ENCODE data around the gene DNAL1.

DNAL1 gene

GRCh38 chr14:73694083-73694482 lies 49.3 kb downstream of the DNAL1 start (continued):
- peak; percentile 89 for TF ChIP-seq ZNF433 (tag by site-specific recombination; IDR thresholded peaks at IDR 0.05; ENCODE audit: low read depth)
- no peak for TF ChIP-seq SCRT2 (tag by site-specific recombination; IDR thresholded peaks at IDR 0.05)
- peak; percentile 81 for TF ChIP-seq ZNF510 (tag by site-specific recombination; IDR thresholded peaks at IDR 0.05; ENCODE audit: insufficient replicate concordance)
- TF ChIP-seq WT1 (tag by site-specific recombination; IDR thresholded peaks at IDR 0.05), result no peak
- TF ChIP-seq ZNF529 (tag by site-specific recombination; IDR thresholded peaks at IDR 0.05; ENCODE audit: insufficient replicate concordance), result peak; percentile 67
- TF ChIP-seq, protein P1, sequence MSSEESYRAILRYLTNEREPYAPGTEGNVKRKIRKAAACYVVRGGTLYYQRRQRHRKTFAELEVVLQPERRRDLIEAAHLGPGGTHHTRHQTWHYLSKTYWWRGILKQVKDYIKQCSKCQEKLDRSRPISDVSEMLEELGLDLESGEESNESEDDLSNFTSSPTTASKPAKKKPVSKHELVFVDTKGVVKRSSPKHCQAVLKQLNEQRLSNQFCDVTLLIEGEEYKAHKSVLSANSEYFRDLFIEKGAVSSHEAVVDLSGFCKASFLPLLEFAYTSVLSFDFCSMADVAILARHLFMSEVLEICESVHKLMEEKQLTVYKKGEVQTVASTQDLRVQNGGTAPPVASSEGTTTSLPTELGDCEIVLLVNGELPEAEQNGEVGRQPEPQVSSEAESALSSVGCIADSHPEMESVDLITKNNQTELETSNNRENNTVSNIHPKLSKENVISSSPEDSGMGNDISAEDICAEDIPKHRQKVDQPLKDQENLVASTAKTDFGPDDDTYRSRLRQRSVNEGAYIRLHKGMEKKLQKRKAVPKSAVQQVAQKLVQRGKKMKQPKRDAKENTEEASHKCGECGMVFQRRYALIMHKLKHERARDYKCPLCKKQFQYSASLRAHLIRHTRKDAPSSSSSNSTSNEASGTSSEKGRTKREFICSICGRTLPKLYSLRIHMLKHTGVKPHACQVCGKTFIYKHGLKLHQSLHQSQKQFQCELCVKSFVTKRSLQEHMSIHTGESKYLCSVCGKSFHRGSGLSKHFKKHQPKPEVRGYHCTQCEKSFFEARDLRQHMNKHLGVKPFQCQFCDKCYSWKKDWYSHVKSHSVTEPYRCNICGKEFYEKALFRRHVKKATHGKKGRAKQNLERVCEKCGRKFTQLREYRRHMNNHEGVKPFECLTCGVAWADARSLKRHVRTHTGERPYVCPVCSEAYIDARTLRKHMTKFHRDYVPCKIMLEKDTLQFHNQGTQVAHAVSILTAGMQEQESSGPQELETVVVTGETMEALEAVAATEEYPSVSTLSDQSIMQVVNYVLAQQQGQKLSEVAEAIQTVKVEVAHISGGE (tag by site-specific recombination; conservative IDR thresholded peaks at IDR 0.05; ENCODE audit: low read depth), result peak; percentile 88
- peak; percentile 83 for TF ChIP-seq ZNF558 (tag by site-specific recombination; IDR thresholded peaks at IDR 0.05)
- TF ChIP-seq, protein P2, sequence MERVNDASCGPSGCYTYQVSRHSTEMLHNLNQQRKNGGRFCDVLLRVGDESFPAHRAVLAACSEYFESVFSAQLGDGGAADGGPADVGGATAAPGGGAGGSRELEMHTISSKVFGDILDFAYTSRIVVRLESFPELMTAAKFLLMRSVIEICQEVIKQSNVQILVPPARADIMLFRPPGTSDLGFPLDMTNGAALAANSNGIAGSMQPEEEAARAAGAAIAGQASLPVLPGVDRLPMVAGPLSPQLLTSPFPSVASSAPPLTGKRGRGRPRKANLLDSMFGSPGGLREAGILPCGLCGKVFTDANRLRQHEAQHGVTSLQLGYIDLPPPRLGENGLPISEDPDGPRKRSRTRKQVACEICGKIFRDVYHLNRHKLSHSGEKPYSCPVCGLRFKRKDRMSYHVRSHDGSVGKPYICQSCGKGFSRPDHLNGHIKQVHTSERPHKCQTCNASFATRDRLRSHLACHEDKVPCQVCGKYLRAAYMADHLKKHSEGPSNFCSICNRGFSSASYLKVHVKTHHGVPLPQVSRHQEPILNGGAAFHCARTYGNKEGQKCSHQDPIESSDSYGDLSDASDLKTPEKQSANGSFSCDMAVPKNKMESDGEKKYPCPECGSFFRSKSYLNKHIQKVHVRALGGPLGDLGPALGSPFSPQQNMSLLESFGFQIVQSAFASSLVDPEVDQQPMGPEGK (tag by site-specific recombination; IDR thresholded peaks at IDR 0.05), result no peak
- TF ChIP-seq ZNF366 (tag by site-specific recombination; conservative IDR thresholded peaks at IDR 0.05), result peak; percentile 35; the same call in 1 of the 2 replicates
- TF ChIP-seq ZNF664 (tag by site-specific recombination; IDR thresholded peaks at IDR 0.05), result peak; percentile 65
- TF ChIP-seq ZNF514 (tag by site-specific recombination; IDR thresholded peaks at IDR 0.05), result 0 out of 2 replicates have a peak, but pooled peaks have one; percentile 56
- TF ChIP-seq, protein P3, sequence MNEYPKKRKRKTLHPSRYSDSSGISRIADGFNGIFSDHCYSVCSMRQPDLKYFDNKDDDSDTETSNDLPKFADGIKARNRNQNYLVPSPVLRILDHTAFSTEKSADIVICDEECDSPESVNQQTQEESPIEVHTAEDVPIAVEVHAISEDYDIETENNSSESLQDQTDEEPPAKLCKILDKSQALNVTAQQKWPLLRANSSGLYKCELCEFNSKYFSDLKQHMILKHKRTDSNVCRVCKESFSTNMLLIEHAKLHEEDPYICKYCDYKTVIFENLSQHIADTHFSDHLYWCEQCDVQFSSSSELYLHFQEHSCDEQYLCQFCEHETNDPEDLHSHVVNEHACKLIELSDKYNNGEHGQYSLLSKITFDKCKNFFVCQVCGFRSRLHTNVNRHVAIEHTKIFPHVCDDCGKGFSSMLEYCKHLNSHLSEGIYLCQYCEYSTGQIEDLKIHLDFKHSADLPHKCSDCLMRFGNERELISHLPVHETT (tag by site-specific recombination; IDR thresholded peaks at IDR 0.05), result peak; percentile 75
- no peak for TF ChIP-seq KLF16 (tag by site-specific recombination; IDR thresholded peaks at IDR 0.05)
- peak; percentile 87 for TF ChIP-seq ZNF623 (tag by site-specific recombination; IDR thresholded peaks at IDR 0.05)
- TF ChIP-seq ZNF560 (tag by site-specific recombination; IDR thresholded peaks at IDR 0.05; ENCODE audit: borderline replicate concordance), result peak; percentile 92
- TF ChIP-seq KLF1 (tag by site-specific recombination; IDR thresholded peaks at IDR 0.05), result no peak
- TF ChIP-seq ZNF292 (tag by site-specific recombination; IDR thresholded peaks at IDR 0.05; ENCODE audit: borderline replicate concordance, low read depth), result 0 out of 2 replicates have a peak, but pooled peaks have one; percentile 59
- no peak for TF ChIP-seq ZNF626 (tag by site-specific recombination; IDR thresholded peaks at IDR 0.05)
- TF ChIP-seq ZNF354C (tag by site-specific recombination; IDR thresholded peaks at IDR 0.05; ENCODE audit: borderline replicate concordance, low read depth), result no peak
- no peak for TF ChIP-seq ZNF416 (tag by site-specific recombination; IDR thresholded peaks at IDR 0.05)
- no peak for TF ChIP-seq KLF17 (tag by site-specific recombination; IDR thresholded peaks at IDR 0.05)
- TF ChIP-seq ZNF654 (tag by site-specific recombination; IDR thresholded peaks at IDR 0.05; ENCODE audit: low read depth), result peak; percentile 60
- no peak for TF ChIP-seq ZNF184 (tag by site-specific recombination; IDR thresholded peaks at IDR 0.05)
- no peak for TF ChIP-seq ZNF785 (tag by site-specific recombination; IDR thresholded peaks at IDR 0.05)
- TF ChIP-seq, protein P4, sequence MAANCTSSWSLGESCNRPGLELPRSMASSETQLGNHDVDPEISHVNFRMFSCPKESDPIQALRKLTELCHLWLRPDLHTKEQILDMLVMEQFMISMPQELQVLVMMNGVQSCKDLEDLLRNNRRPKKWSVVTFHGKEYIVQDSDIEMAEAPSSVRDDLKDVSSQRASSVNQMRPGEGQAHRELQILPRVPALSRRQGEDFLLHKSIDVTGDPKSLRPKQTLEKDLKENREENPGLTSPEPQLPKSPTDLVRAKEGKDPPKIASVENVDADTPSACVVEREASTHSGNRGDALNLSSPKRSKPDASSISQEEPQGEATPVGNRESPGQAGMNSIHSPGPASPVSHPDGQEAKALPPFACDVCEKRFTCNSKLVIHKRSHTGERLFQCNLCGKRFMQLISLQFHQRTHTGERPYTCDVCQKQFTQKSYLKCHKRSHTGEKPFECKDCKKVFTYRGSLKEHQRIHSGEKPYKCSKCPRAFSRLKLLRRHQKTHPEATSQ (tag by site-specific recombination; IDR thresholded peaks at IDR 0.05), result no peak
- peak; percentile 87 for TF ChIP-seq ZXDB (tag by site-specific recombination; IDR thresholded peaks at IDR 0.05)
- peak; percentile 15; the same call in 1 of the 2 replicates for TF ChIP-seq ZNF214 (tag by site-specific recombination; IDR thresholded peaks at IDR 0.05; ENCODE audit: borderline replicate concordance)
- peak; percentile 15; the same call in 1 of the 2 replicates for TF ChIP-seq TSHZ1 (tag by site-specific recombination; IDR thresholded peaks at IDR 0.05; ENCODE audit: borderline replicate concordance)

All from HEK293 (cell line).